Measurements from ENCODE around the gene PRICKLE1. TPM values are rescaled to one million over a fixed set of nuclear protein-coding genes. Genes with fewer than 3 reads are reported as not detected.

Gene PRICKLE1
- total and polyA plus RNA-seq, 9 of the 15 experiments (the other 6 are each of a cell fraction or from before 2014, with no cell fraction given), result 0.22 to 0.85 (median 0.31) TPM

GRCh38 chr12:42407306-42407705 lies 182.2 kb downstream of the PRICKLE1 start:
- intact Hi-C loops (cut with micrococcal nuclease), result no loop called here
- CTCF ChIA-PET (ENCODE audit: low intra/inter-chr PET ratio), result no interaction called here
- Histone ChIP-seq H3K9me1 (ENCODE audit: control insufficient read depth, insufficient read depth, low read length) (no peaks in the 10 kb centered on the region), H3K4me1 (replicated peaks in 1 of 2; ENCODE audit: control insufficient read depth in 2 of 2, insufficient read depth in 2 of 2, low read length in 2 of 2) (peaks cover 0 to 3% of the 10 kb centered on the region in 2 experiments; a peak in 1 of 5 replicates), H3K9me3 (replicated peaks; ENCODE audit: control insufficient read depth, insufficient read depth, low read depth, low read length) (no peaks in the 10 kb centered on the region), H3K27ac (ENCODE audit: extremely low read depth, low read depth, low read length) (no peak overlapping the region), H3K36me3 (ENCODE audit: control insufficient read depth, insufficient read depth, low read length) (peaks cover 14% of the 10 kb centered on the region; the same call in 2 of the 3 replicates), H2AFZ (ENCODE audit: low read depth, low read length) (no peak overlapping the region), H3K4me2 (ENCODE audit: insufficient read depth, low read length) (no peak overlapping the region), H4K20me1 (replicated peaks; ENCODE audit: control insufficient read depth, insufficient read depth, low read length) (no peaks in the 10 kb centered on the region), H3K4me3 (no peak overlapping the region), H3K27me3 (ENCODE audit: control insufficient read depth in 2 of 2, insufficient read depth in 2 of 2, low read length in 2 of 2) (no peaks in the 10 kb centered on the region), H3K79me2 (ENCODE audit: control insufficient read depth, insufficient read depth, low read length) (no peaks in the 10 kb centered on the region), H3K9ac (ENCODE audit: insufficient read depth in 1 of 2, low read depth in 2 of 2, low read length in 2 of 2) (no peak overlapping the region)
- 71% methylated on average over 1 of the region's 1 CpG for WGBS (ENCODE audit: insufficient coverage, low coverage, missing lambda C conversion rate)
- TF ChIP-seq MIER1 (IDR thresholded peaks at IDR 0.05; ENCODE audit: low read depth), result no peak
- TF ChIP-seq NR2C2 (CRISPR knock-in tag; IDR thresholded peaks at IDR 0.05), result no peak
- no peak for TF ChIP-seq NR2C2 (tag; IDR thresholded peaks at IDR 0.05)
- no peak for TF ChIP-seq PRMT5 (CRISPR knock-in tag; IDR thresholded peaks at IDR 0.05)
- no peak for TF ChIP-seq RAD51 (IDR thresholded peaks at IDR 0.05; ENCODE audit: borderline replicate concordance, low read depth)
- no peak for TF ChIP-seq NEUROD1 (IDR thresholded peaks at IDR 0.05; ENCODE audit: borderline replicate concordance, low read depth, low read length, partially characterized antibody)
- TF ChIP-seq GTF2E2 (tag; IDR thresholded peaks at IDR 0.05), result no peak
- no peak for TF ChIP-seq MBD2 (IDR thresholded peaks at IDR 0.05; ENCODE audit: borderline replicate concordance, low read depth)
- no peak for TF ChIP-seq TCF3 (CRISPR knock-in tag; IDR thresholded peaks at IDR 0.05)
- TF ChIP-seq CBFB (CRISPR knock-in tag; IDR thresholded peaks at IDR 0.05), result no peak
- no peak for TF ChIP-seq ZNF217 (CRISPR knock-in tag; IDR thresholded peaks at IDR 0.05)
- in situ Hi-C loops (cut with MboI), result no loop called here
- peak; percentile 54 for FAIRE-seq
- POLR2A ChIA-PET, result interaction anchor here (0.7 to 1.0 kb wide), 2 partner anchors 13 to 76 kb away, joined by 3 read pairs; no protein-coding TSS in a partner anchor
- DNase-seq (ENCODE audit: extremely low read depth in 1 of 4, low spot score in 3 of 4), result no peak
- no peak; the same call in 2 of the 3 replicates for ATAC-seq
- BruUV-seq (replicated peaks), result no TSS peak

Small RNAs within 50 kb of the gene (small RNA-seq; reads per million reads assigned to genes)
- gene AC079600.1 (not detected), gene AC079600.2 (not detected), gene RF00019 (not detected)
